Tibial nerve (tissue), 4 donors: ENCODE results near the gene OR2V2. TPM values are rescaled to one million over a fixed set of nuclear protein-coding genes. Genes with fewer than 3 reads are reported as not detected.
"Not testable (repeated sequence)": the region's sequence is repeated elsewhere in the genome, so short reads cannot be mapped to it uniquely, and the experiment has no call there.

ENCODE experiments used
- DNase-seq, 2 donors: peaks; one replicate each; pipeline ENCODE4 v3.0.0-alpha.2; 2019; ENCODE audit warnings: low spot score in 2 of 2
- H3K27ac ChIP-seq, 4 donors: fragments of 200-600 bp; sonication (generic) in 3 of 4; one replicate each; pipeline ENCODE4 v1.5.1; 2017 to 2019; ENCODE audit warnings: mild to moderate bottlenecking in 1 of 4
- H3K27me3 ChIP-seq, 2 donors: fragments of 200-600 bp; sonication (generic) in 1 of 2; one replicate each; pipeline versions ENCODE4 v1.5.1 to v1.6.0; 2017 to 2019
- H3K36me3 ChIP-seq, 3 donors: fragments of 200-600 bp; sonication (generic); one replicate each; pipeline ENCODE4 v1.5.1; 2018 to 2019
- H3K4me1 ChIP-seq, 4 donors: fragments of 200-600 bp; sonication (generic) in 3 of 4; one replicate each; pipeline ENCODE4 v1.5.1; 2017 to 2019
- H3K4me3 ChIP-seq, 4 donors: fragments of 200-600 bp; sonication (generic) in 3 of 4; one replicate each; pipeline ENCODE4 v1.5.1; 2017 to 2019; ENCODE audit warnings: mild to moderate bottlenecking in 1 of 4, moderate library complexity in 1 of 4
- H3K9me3 ChIP-seq, 4 donors: fragments of 200-600 bp; sonication (generic) in 3 of 4; one replicate each; pipeline ENCODE4 v1.5.1; 2017 to 2019
- EP300 ChIP-seq, 2 donors: sonication (generic); formaldehyde crosslinking; IDR thresholded peaks; one replicate each; pipeline ENCODE4 v1.6.1; 2017; ENCODE audit warnings: antibody characterized with exemption in 2 of 2, mild to moderate bottlenecking in 1 of 2
- POLR2A ChIP-seq, 2 donors: fragments of 450-650 bp; IDR thresholded peaks; one replicate each; pipeline ENCODE4 v1.6.1; 2017; ENCODE audit warnings: antibody characterized with exemption in 2 of 2, mild to moderate bottlenecking in 2 of 2, moderate library complexity in 2 of 2
- WGBS, 2 donors: methylation state at CpG; one replicate each; pipeline ENCODE4 v1.1.5; 2018; 5-methylcytosine and 5-hydroxymethylcytosine counted together
- total RNA-seq, 4 donors: library from RNA; depleted of rRNA; stranded (reverse); fragments of >200 nt; gene quantifications; one replicate each; pipeline ENCODE4 v1.1.0, GENCODE V29; 2016
- TF ChIP-seq, protein P1 (sequence below), 5 experiments: fragments of 200-600 bp in 3 of 5; fragments of 450-650 bp in 2 of 5; sonication (generic) in 3 of 5; IDR thresholded peaks; one replicate each; pipeline ENCODE4 v1.5.1; 2016 to 2019; ENCODE audit warnings: antibody characterized with exemption in 5 of 5, mild to moderate bottlenecking in 3 of 5, moderate library complexity in 2 of 5

Gene OR2V2
- total RNA-seq, 4 donors from 2014 or later, result not detected

DNA sequence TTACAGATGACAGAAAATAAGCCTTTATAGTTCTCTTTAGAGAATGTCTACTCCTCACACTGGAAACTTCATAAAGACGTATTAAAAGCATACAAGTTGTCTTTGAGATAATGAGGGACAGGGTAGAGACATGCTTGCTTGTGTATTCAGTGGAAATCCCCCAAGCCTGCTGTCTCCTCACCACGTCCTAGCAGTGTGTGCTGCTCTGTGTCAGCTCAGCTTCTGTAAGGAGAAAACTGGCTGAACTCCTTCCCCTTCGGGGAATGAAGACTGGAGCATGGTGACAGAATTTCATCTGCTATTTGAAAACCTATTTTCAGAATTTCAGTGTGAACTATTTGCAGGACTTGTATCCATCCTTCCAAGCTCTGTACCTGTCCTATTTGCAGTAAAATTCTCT is 9.4 kb downstream of the OR2V2 start:
- TF ChIP-seq EP300 (IDR thresholded peaks at IDR 0.05), result no peak
- no peak for TF ChIP-seq POLR2A (IDR thresholded peaks at IDR 0.05)
- TF ChIP-seq, protein P1, sequence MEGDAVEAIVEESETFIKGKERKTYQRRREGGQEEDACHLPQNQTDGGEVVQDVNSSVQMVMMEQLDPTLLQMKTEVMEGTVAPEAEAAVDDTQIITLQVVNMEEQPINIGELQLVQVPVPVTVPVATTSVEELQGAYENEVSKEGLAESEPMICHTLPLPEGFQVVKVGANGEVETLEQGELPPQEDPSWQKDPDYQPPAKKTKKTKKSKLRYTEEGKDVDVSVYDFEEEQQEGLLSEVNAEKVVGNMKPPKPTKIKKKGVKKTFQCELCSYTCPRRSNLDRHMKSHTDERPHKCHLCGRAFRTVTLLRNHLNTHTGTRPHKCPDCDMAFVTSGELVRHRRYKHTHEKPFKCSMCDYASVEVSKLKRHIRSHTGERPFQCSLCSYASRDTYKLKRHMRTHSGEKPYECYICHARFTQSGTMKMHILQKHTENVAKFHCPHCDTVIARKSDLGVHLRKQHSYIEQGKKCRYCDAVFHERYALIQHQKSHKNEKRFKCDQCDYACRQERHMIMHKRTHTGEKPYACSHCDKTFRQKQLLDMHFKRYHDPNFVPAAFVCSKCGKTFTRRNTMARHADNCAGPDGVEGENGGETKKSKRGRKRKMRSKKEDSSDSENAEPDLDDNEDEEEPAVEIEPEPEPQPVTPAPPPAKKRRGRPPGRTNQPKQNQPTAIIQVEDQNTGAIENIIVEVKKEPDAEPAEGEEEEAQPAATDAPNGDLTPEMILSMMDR (IDR thresholded peaks at IDR 0.05), result no peak
- H3K36me3 ChIP-seq, result no peaks in the 10 kb centered on the region
- peaks cover 0 to 19% (median 2%) of the 10 kb centered on the region in 4 donors for H3K4me1 ChIP-seq
- no peak overlapping the region for H3K4me3 ChIP-seq
- H3K27me3 ChIP-seq, result no peaks in the 10 kb centered on the region
- H3K27ac ChIP-seq, result no peak overlapping the region
- H3K9me3 ChIP-seq, result no peaks in the 10 kb centered on the region
- DNase-seq, result no peak
- 41 to 47% methylated on average over 3 of the region's 3 CpGs for WGBS, 2 donors

- Histone ChIP-seq H3K9me3 (no peaks in the 10 kb centered on the region), H3K4me1 (peaks cover 0 to 19% (median 2%) of the 10 kb centered on the region in 4 donors), H3K36me3 (no peaks in the 10 kb centered on the region), H3K4me3 (no peak overlapping the region), H3K27me3 (peaks cover 0 to 5% of the 10 kb centered on the region in 2 donors), H3K27ac (no peak overlapping the region)
- WGBS, 2 donors, result 96 to 97% methylated on average over 3 of the region's 3 CpGs
- TF ChIP-seq, protein P1 (IDR thresholded peaks at IDR 0.05), result no peak
- TF ChIP-seq EP300 (IDR thresholded peaks at IDR 0.05), result no peak
- no peak for TF ChIP-seq POLR2A (IDR thresholded peaks at IDR 0.05)
- DNase-seq, result no peak
Measured at GRCh38 chr5:181158869-181159268, 11.5 kb downstream of the OR2V2 start.

- peak; percentile 84 to 98 for DNase-seq
Measured at GRCh38 chr5:181159286-181160151, 12.1 kb downstream of the OR2V2 start.

DNA sequence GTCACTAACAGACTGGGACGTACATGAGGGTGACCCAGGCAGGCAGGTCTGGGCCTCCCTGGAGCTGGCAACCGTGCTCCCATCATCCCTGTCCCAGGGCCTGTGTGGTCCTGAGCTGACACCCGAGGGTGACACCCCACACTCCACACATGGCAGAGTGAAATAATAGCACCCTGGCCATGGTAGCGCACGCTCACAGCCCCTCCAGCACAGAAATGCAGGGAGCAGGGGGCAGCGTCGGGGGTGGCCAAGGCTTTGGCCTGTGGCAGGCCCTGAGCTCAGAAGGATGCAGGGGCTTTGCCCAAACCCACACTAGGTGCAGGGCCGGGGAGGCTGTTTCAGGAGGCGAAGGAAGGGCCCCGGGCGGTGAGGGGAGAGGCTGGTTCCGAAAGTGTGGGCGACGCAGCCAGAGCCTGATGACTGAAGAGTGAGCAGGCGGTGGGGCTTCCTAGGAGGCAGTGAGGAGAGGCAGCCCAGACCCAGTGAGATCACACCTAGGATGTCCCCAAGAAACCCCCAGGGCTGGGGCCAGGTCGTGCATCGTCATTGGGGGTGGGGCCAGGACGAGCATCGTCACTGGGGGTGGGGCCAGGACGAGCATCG is 12.9 kb downstream of the OR2V2 start:
- TF ChIP-seq POLR2A (IDR thresholded peaks at IDR 0.05) (peak in 1 of 2 donors; percentile 20), EP300 (IDR thresholded peaks at IDR 0.05) (peak in 1 of 2 donors; percentile 42)
- TF ChIP-seq, protein P1 (IDR thresholded peaks at IDR 0.05), result no peak
- H3K4me3 ChIP-seq, result peak overlapping the region in 3 of 4 donors; percentile 14 to 53 (median 27)
- H3K4me1 ChIP-seq, result peaks cover 0 to 24% (median 2%) of the 10 kb centered on the region in 4 donors
- H3K9me3 ChIP-seq, result no peaks in the 10 kb centered on the region
- H3K27ac ChIP-seq, result peak overlapping the region; percentile 77 to 94 (median 84)
- H3K27me3 ChIP-seq, result peaks cover 0 to 14% of the 10 kb centered on the region in 2 donors
- DNase-seq, result peak in 1 of 2 donors; percentile 29
- WGBS, 2 donors, result 37 to 50% methylated on average over 15 of the region's 21 CpGs
- no peaks in the 10 kb centered on the region for H3K36me3 ChIP-seq

More at GRCh38 chr5:181159286-181160151, 12.1 kb downstream of the OR2V2 start:
- 52% methylated on average over 20 of the region's 20 CpGs for WGBS, 2 donors
- Histone ChIP-seq H3K36me3 (no peaks in the 10 kb centered on the region), H3K27me3 (peaks cover 0 to 9% of the 10 kb centered on the region in 2 donors), H3K4me3 (no peak overlapping the region), H3K4me1 (peaks cover 0 to 23% (median 2%) of the 10 kb centered on the region in 4 donors), H3K9me3 (no peaks in the 10 kb centered on the region), H3K27ac (peak overlapping the region; percentile 77 to 94 (median 84))
- TF ChIP-seq, protein P1 (IDR thresholded peaks at IDR 0.05), result peak; percentile 78 to 89 (median 85)
- no peak for TF ChIP-seq POLR2A (IDR thresholded peaks at IDR 0.05)

DNA sequence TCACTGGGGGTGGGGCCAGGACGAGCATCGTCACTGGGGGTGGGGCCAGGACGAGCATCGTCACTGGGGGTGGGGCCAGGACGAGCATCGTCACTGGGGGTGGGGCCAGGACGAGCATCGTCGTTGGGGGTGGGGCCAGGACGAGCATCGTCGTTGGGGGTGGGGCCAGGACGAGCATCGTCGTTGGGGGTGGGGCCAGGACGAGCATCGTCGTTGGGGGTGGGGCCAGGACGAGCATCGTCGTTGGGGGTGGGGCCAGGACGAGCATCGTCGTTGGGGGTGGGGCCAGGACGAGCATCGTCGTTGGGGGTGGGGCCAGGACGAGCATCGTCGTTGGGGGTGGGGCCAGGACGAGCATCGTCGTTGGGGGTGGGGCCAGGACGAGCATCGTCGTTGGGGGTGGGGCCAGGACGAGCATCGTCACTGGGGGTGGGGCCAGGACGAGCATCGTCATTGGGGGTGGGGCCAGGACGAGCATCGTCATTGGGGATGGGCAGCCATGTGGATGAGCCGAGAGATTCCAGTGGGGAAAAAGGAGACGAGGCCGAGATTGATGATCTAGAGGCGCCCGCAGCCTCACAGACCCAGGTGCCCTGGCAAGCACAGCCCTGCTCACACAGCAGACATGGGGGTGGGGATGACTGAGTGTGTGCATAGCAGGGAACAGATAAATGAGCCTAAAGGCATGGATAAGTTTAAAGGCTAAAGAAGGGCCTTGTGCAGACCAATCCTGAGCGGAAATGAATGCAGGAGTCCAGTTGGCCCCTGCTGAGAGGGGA is 13.6 kb downstream of the OR2V2 start:
- not testable (repeated sequence) for H3K36me3 ChIP-seq, H3K9me3 ChIP-seq
- DNase-seq, result peak in 1 of 2 donors; percentile 23
- peak overlapping the region in 2 of 4 donors; percentile 81 to 88 for H3K27ac ChIP-seq
- 9 to 45% methylated on average over 10 to 18 of the region's 48 CpGs for WGBS, 2 donors
- H3K4me1 ChIP-seq, result peaks cover 0 to 24% (median 2%) of the 10 kb centered on the region in 4 donors
- H3K4me3 ChIP-seq, result peak overlapping the region in 1 of 4 donors; percentile 53
- H3K27me3 ChIP-seq, result peaks cover 0 to 20% of the 10 kb centered on the region in 2 donors
